A549 (cell line): Measurements from ENCODE around the gene PLCB1. TPM values are rescaled to one million over a fixed set of nuclear protein-coding genes. Genes with fewer than 3 reads are reported as not detected.

Experiments used
- ATAC-seq, 2 experiments: fragments of 200-7000 bp in 1 of 2; fragments of >200 bp in 1 of 2; cut with Nextera tagmentation in 1 of 2; cut with Tn5 transposase in 1 of 2; 3 replicates each; pipeline versions ENCODE4 v1.8.0 to v1.9.1; 2018 to 2020; ENCODE audit warnings: mild to moderate bottlenecking in 1 of 2, moderate library complexity in 1 of 2
- CTCF ChIA-PET: fragments of 300-600 bp; sonication (Branson Sonifier 250); formaldehyde crosslinking; extraction: SDS; loops from one replicate; lab custom pipeline; 2021; ENCODE audit warnings: antibody characterized with exemption, inconsistent platforms; lab: Yijun Ruan, JAX
- POLR2A ChIA-PET: fragments of 350-600 bp; formaldehyde crosslinking; extraction: SDS; loops from one replicate; lab custom pipeline; 2021; ENCODE audit warnings: antibody characterized with exemption, inconsistent platforms; lab: Yijun Ruan, JAX
- DNase-seq, 2 experiments: peaks; one replicate each; pipeline versions ENCODE4 v3.0.0 to v3.0.0-alpha.2; 2011 to 2016; ENCODE audit warnings: low read depth in 1 of 2, low spot score in 1 of 2
- FAIRE-seq: peaks from 2 replicates; lab custom pipeline; 2011; peaks lifted over from hg19 to GRCh38; lab: Jason Lieb, UNC
- H3K27ac ChIP-seq, 2 experiments: fragments of >200 bp; sonication (Bioruptor Twin); formaldehyde crosslinking; 3 replicates each; pipeline ENCODE4 v1.5.1; 2016 to 2017
- H3K4me1 ChIP-seq: fragments of >200 bp; sonication (Bioruptor Twin); formaldehyde crosslinking; 3 replicates; pipeline ENCODE4 v1.6.1; 2016
- H3K4me2 ChIP-seq: fragments of >200 bp; sonication (Bioruptor Twin); formaldehyde crosslinking; 3 replicates; pipeline ENCODE4 v1.6.1; 2016
- H3K4me3 ChIP-seq: fragments of >200 bp; sonication (Bioruptor Twin); formaldehyde crosslinking; 3 replicates; pipeline ENCODE4 v1.5.1; 2016
- H3K9me3 ChIP-seq: fragments of >200 bp; sonication (Bioruptor Twin); formaldehyde crosslinking; 3 replicates; pipeline ENCODE4 v1.6.1; 2016
- BHLHE40 ChIP-seq: IDR thresholded peaks from 2 replicates; pipeline ENCODE4 v1.6.1; 2012; ENCODE audit warnings: low read depth, low read length, inconsistent platforms
- CHD2 ChIP-seq: fragments of 150-350 bp; IDR thresholded peaks from 2 replicates; pipeline ENCODE4 v1.6.1; 2014; ENCODE audit warnings: low read length; ENCODE audit not compliant: partially characterized antibody
- CHD4 ChIP-seq: fragments of 200-600 bp; sonication (generic); IDR thresholded peaks from 2 replicates; pipeline ENCODE4 v1.6.1; 2016; ENCODE audit warnings: antibody characterized with exemption, mild to moderate bottlenecking, borderline replicate concordance
- ELK1 ChIP-seq: fragments of 150-350 bp; IDR thresholded peaks from 2 replicates; pipeline ENCODE4 v1.6.1; 2014; ENCODE audit warnings: low read depth, mild to moderate bottlenecking, low read length
- EP300 ChIP-seq, 2 experiments: fragments of >200 bp; sonication (Bioruptor Twin); formaldehyde crosslinking; IDR thresholded peaks; 2 replicates in 1 of 2; 3 replicates in 1 of 2; pipeline ENCODE4 v1.6.1; 2016 to 2017
- FOXS1 ChIP-seq: fragments of 250-450 bp; sonication (Bioruptor Pico); IDR thresholded peaks from 2 replicates; pipeline ENCODE4 v1.5.0; 2020; ENCODE audit warnings: mild to moderate bottlenecking, moderate library complexity
- GATA3 ChIP-seq: IDR thresholded peaks from 2 replicates; pipeline ENCODE4 v1.6.1; 2012; ENCODE audit warnings: borderline replicate concordance
- HDAC2 ChIP-seq: fragments of 200-600 bp; sonication (generic); IDR thresholded peaks from 2 replicates; pipeline ENCODE4 v1.6.1; 2016
- HMGXB4 ChIP-seq: fragments of 250-450 bp; sonication (Bioruptor Pico); IDR thresholded peaks from 2 replicates; pipeline ENCODE4 v1.5.0; 2021; ENCODE audit warnings: mild to moderate bottlenecking, moderate library complexity, borderline replicate concordance
- HOXB13 ChIP-seq: fragments of 250-450 bp; sonication (Bioruptor Pico); IDR thresholded peaks from 2 replicates; pipeline ENCODE4 v1.5.0; 2020; ENCODE audit warnings: low read depth, mild to moderate bottlenecking, moderate library complexity
- KDM5A ChIP-seq: fragments of 200-600 bp; sonication (generic); IDR thresholded peaks from 2 replicates; pipeline ENCODE4 v1.6.1; 2016; ENCODE audit warnings: antibody characterized with exemption, mild to moderate bottlenecking
- MAFK ChIP-seq: fragments of 450-650 bp; IDR thresholded peaks from 2 replicates; pipeline ENCODE4 v1.6.1; 2014; ENCODE audit not compliant: partially characterized antibody
- MAZ ChIP-seq: fragments of 150-350 bp; IDR thresholded peaks from 2 replicates; pipeline ENCODE4 v1.6.1; 2014; ENCODE audit warnings: antibody characterized with exemption, low read depth, low read length, borderline replicate concordance
- NFE2L2 ChIP-seq: fragments of 150-350 bp; conservative IDR thresholded peaks from 2 replicates; pipeline ENCODE4 v1.6.1; 2014; ENCODE audit warnings: low read length
- NPAS2 ChIP-seq: fragments of 250-450 bp; sonication (Bioruptor Pico); IDR thresholded peaks from 2 replicates; pipeline ENCODE4 v1.8.0; 2022; ENCODE audit warnings: mild to moderate bottlenecking, moderate library complexity, borderline replicate concordance
- PBX3 ChIP-seq: IDR thresholded peaks from 2 replicates; pipeline ENCODE4 v1.6.1; 2012
- POLR2A ChIP-seq: IDR thresholded peaks from 2 replicates; pipeline ENCODE4 v1.6.1; 2012; ENCODE audit warnings: mild to moderate bottlenecking, low read length
- POLR2AphosphoS2 ChIP-seq: conservative IDR thresholded peaks from 2 replicates; pipeline ENCODE4 v1.6.1; 2012; ENCODE audit warnings: low read length, improper control_type of control experiment, inconsistent platforms
- RAD21 ChIP-seq, 2 experiments: fragments of >200 bp in 1 of 2; sonication (Bioruptor Twin) in 1 of 2; formaldehyde crosslinking in 1 of 2; IDR thresholded peaks in 1 of 2; conservative IDR thresholded peaks in 1 of 2; 2 replicates in 1 of 2; 3 replicates in 1 of 2; pipeline ENCODE4 v1.6.1; 2012 to 2018; ENCODE audit warnings: inconsistent platforms in 1 of 2
- RARB ChIP-seq: fragments of 250-450 bp; sonication (Bioruptor Pico); IDR thresholded peaks from 2 replicates; pipeline ENCODE4 v1.8.0; 2021; ENCODE audit warnings: mild to moderate bottlenecking, moderate library complexity
- RFX5 ChIP-seq: fragments of 450-650 bp; IDR thresholded peaks from 2 replicates; pipeline ENCODE4 v1.7.1; 2014; ENCODE audit warnings: antibody characterized with exemption, mild to moderate bottlenecking, moderate library complexity
- SMC3 ChIP-seq: fragments of >200 bp; sonication (Bioruptor Twin); formaldehyde crosslinking; IDR thresholded peaks from 3 replicates; pipeline ENCODE4 v1.6.1; 2018; ENCODE audit warnings: inconsistent platforms
- TFCP2L1 ChIP-seq: fragments of 250-450 bp; sonication (Bioruptor Pico); IDR thresholded peaks from 2 replicates; pipeline ENCODE4 v1.5.0; 2021; ENCODE audit warnings: mild to moderate bottlenecking
- ZFP36 ChIP-seq: fragments of 450-650 bp; IDR thresholded peaks from 2 replicates; pipeline ENCODE4 v1.6.1; 2014; ENCODE audit warnings: borderline replicate concordance; ENCODE audit not compliant: partially characterized antibody
- ZSCAN20 ChIP-seq: fragments of 250-450 bp; sonication (Bioruptor Pico); IDR thresholded peaks from 2 replicates; pipeline ENCODE4 v1.8.0; 2022; ENCODE audit warnings: mild to moderate bottlenecking, moderate library complexity
- WGBS: methylation state at CpG from one replicate; pipeline ENCODE4 v1.1.6; 2017; ENCODE audit errors: missing lambda C conversion rate; 5-methylcytosine and 5-hydroxymethylcytosine counted together
- polyA plus RNA-seq, 4 experiments: library from polyadenylated mRNA; depleted of rRNA in 3 of 4; stranded (reverse); fragments of >200 nt; fragmentation: RNase III in 1 of 4; extraction: RNeasy Plus Mini Kit Qiagen cat#74134 plus additional on column Dnase treatment in 1 of 4; gene quantifications; 2 replicates in 3 of 4; 3 replicates in 1 of 4; pipeline ENCODE4 v1.2.3, GENCODE V29; 2011 to 2017
- TF ChIP-seq, protein P1 (sequence below): IDR thresholded peaks from 2 replicates; pipeline ENCODE4 v1.6.1; 2012

Gene PLCB1
- polyA plus RNA-seq, 2 of the 4 experiments (the other 2 are of a cell fraction) = 0.97 to 6.3 TPM

DNA sequence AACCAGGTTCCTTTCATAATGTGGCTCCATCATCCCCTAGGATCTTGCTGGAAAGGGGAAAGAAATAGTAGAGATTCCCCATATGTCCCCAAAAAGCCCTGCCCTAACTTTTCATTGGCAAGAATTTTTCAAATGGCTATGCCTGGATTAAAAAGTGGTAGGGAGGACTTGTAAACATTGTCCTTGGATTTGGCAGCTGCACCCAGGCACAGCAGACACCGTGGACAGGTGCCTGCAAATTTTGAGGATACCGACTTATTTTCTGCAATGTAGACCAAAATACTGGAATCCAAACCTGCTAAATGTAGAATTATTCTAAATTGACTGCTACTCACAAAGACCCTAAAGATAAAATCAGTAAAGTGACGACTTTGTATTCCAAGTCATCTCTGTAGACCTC is 733.6 kb downstream of the PLCB1 start:
- 80% methylated on average over 3 of the region's 3 CpGs for WGBS
- POLR2A ChIA-PET = no interaction called here

GRCh38 chr20:8867038-8867740 is 735.1 kb downstream of the PLCB1 start:
- CTCF ChIA-PET = interaction anchor here (0.8 to 2.9 kb wide), 2 partner anchors 13 to 107 kb away, joined by 6 to 13 read pairs; no protein-coding TSS in a partner anchor
- Histone ChIP-seq H3K4me1 (0 out of 3 replicates have a peak, but pooled peaks cover 4% of the 10 kb centered on the region), H3K4me2 (no peak overlapping the region), H3K9me3 (no peaks in the 10 kb centered on the region), H3K27ac (no peak overlapping the region), H3K4me3 (no peak overlapping the region)
- FAIRE-seq (no peak), ATAC-seq (no peak), DNase-seq (no peak)
- TF ChIP-seq FOXS1 (no peak), EP300 (IDR thresholded peaks at IDR 0.05) (no peak), HMGXB4 (CRISPR knock-in tag) (no peak), NFE2L2 (no peak), ELK1 (no peak), MAFK (no peak), POLR2AphosphoS2 (no peak), SMC3 (no peak), CHD2 (no peak), PBX3 (no peak), RARB (CRISPR knock-in tag) (no peak), RFX5 (no peak), CHD4 (no peak), GATA3 (no peak), HDAC2 (no peak), BHLHE40 (no peak), RAD21 (conservative IDR thresholded peaks at IDR 0.05 in 1 of 2, IDR thresholded peaks at IDR 0.05 in 1 of 2) (no peak), MAZ (no peak)
- WGBS = 76% methylated on average over 7 of the region's 7 CpGs
- POLR2A ChIA-PET = no interaction called here

More for the DNA sequence above, 733.6 kb downstream of the PLCB1 start:
- TF ChIP-seq ZSCAN20 (no peak), TFCP2L1 (CRISPR knock-in tag) (no peak), ELK1 (no peak), NPAS2 (no peak), ZFP36 (no peak), HDAC2 (no peak), HOXB13 (no peak), KDM5A (no peak), NFE2L2 (no peak), POLR2A (no peak), MAZ (no peak)
- TF ChIP-seq, protein P1, sequence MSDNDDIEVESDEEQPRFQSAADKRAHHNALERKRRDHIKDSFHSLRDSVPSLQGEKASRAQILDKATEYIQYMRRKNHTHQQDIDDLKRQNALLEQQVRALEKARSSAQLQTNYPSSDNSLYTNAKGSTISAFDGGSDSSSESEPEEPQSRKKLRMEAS = no peak
- no peak for ATAC-seq
- H3K27ac ChIP-seq = no peak overlapping the region
- no peak overlapping the region for H3K4me3 ChIP-seq
- CTCF ChIA-PET = interaction anchor here (2.9 kb wide), 1 partner anchor 12 kb away, joined by 13 read pairs; no protein-coding TSS in a partner anchor
- H3K4me1 ChIP-seq = peaks cover 7% of the 10 kb centered on the region
- no peaks in the 10 kb centered on the region for H3K9me3 ChIP-seq
- no peak overlapping the region for H3K4me2 ChIP-seq
- no peak for FAIRE-seq
- no peak for DNase-seq
